ENCODE measurements around the gene DDC.
"Not testable (repeated sequence)": the region's sequence is repeated elsewhere in the genome, so short reads cannot be mapped to it uniquely, and the experiment has no call there.

DDC gene

DNA sequence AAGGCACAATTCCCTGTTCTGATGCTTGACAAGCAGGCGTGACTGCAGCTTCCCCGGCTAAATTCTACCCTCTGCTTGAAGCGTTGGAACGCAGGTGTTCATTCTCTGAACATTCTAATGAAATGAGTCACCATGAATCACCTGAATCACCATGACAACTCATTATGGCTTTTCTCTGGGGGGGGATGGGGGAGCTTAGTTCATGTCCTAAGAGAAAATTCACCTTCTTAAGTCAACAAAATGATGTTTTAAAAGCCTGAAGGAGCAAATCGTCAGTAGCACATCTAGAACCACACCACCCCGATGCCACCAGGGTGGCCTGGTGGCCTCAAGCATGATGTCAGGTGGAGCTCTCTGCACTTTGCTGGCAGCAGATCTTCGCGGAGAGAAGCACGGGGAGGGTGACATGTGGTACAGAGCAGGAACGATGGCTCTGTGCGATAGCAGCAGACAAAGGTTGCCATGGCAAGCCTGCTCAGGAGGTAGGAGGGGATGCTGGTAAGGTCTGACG, 33.7 kb downstream of the DDC start:
- H3K4me3 ChIP-seq (ENCODE audit: low read length): no peak overlapping the region
- no peak for TF ChIP-seq ZNF274 (IDR thresholded peaks at IDR 0.05; ENCODE audit: low read depth, low read length)

GRCh38 chr7:50530766-50531165, 34.4 kb downstream of the DDC start:
- no peak for TF ChIP-seq ZNF274 (IDR thresholded peaks at IDR 0.05; ENCODE audit: low read depth, low read length)
- H3K4me3 ChIP-seq (ENCODE audit: low read length): no peak overlapping the region

DNA sequence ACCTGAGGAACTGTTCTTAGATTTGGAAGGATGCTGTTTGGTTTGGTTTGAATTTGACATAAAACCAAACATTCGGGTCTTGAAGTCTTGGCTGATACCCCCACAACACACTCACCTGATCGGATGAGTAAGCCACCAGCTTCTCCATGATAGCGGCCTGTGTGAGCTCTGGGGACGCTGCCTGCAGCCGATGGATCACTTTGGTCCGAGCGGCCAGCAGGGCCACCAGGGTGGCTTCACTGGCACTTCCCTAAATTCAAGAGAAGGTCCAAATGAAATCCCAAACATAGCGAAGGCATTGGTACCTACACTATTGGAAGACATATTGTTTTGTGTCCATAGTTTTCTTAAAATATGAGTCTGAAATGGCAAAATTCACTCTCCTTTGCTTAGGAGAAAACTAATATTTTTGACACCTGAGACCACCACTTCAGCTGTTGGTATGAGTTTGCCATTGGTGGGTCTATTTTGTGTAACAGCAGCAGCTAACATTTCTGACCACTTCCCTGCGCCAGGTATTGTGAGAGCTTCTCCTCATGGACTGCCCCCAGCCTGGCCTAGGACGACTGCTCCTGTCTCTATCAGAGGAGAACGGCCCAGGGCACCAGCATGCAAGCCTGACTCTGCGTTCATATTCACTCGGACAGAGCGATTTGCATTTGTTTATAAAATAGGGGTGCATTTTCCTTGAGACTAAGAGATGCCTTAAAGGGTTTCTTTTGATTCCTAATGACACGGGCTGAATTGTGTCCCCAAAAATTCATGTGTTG, 35.9 kb downstream of the DDC start:
- TF ChIP-seq ZNF274 (IDR thresholded peaks at IDR 0.05; ENCODE audit: low read depth, low read length): no peak
- no peak overlapping the region for H3K4me3 ChIP-seq (ENCODE audit: low read length)

GRCh38 chr7:50528266-50529092, 36.7 kb downstream of the DDC start:
- no peak overlapping the region for H3K4me3 ChIP-seq (ENCODE audit: low read length)
- TF ChIP-seq ZNF274 (IDR thresholded peaks at IDR 0.05; ENCODE audit: low read depth, low read length): no peak

- H3K4me3 ChIP-seq (ENCODE audit: low read length): not testable (repeated sequence)
Measured at GRCh38 chr7:50519350-50519749, 45.9 kb downstream of the DDC start.

GRCh38 chr7:50513166-50513871, 51.9 kb downstream of the DDC start:
- H3K4me3 ChIP-seq (ENCODE audit: low read length): no peak overlapping the region
- no peak for TF ChIP-seq ZNF274 (IDR thresholded peaks at IDR 0.05; ENCODE audit: low read depth, low read length)

DNA sequence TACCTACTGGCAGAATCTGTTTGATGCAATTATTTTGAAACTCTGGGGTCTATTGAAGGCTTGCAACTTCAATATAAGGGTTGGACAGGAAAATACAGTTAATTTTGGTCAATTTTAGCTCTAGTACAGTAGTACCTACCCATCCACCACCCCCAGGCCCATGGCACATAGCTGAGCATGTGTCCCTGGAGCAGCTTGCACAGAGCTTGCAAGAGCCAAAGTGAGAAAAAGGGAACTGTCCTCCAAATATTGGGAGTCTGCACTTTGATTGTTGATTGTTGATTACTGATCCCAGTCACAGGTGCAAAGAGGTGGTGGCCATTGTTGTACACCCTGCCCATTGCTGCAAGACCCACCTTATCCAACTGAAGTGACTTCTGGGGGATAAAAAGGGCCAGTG, 52.8 kb downstream of the DDC start:
- TF ChIP-seq ZNF274 (IDR thresholded peaks at IDR 0.05; ENCODE audit: low read depth, low read length): no peak
- no peak overlapping the region for H3K4me3 ChIP-seq (ENCODE audit: low read length)

DNA sequence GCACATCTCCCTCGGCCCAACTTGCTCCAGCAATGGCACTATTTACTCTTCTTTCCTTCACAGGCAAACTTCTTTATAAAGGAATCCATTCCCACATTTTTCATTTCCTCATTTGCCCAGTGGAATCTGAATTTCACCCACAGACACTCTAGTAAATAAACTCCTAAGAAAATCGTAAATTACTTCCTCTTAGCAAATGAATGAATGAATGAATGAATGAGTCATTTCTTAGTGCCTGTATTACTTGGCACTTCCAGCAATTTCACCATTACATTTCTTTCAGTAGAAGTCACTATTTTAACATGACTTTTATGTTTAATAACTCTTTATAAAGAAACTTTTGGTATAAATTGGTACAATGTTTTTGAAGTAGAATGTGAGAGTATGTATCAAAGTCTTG, 55.7 kb downstream of the DDC start:
- H3K4me3 ChIP-seq (ENCODE audit: low read length): no peak overlapping the region
- no peak for TF ChIP-seq ZNF274 (IDR thresholded peaks at IDR 0.05; ENCODE audit: low read depth, low read length)

- TF ChIP-seq ZNF274 (IDR thresholded peaks at IDR 0.05; ENCODE audit: low read depth, low read length): no peak
- H3K4me3 ChIP-seq (ENCODE audit: low read length): no peak overlapping the region
Measured at GRCh38 chr7:50508471-50508943, 56.7 kb downstream of the DDC start.

DNA sequence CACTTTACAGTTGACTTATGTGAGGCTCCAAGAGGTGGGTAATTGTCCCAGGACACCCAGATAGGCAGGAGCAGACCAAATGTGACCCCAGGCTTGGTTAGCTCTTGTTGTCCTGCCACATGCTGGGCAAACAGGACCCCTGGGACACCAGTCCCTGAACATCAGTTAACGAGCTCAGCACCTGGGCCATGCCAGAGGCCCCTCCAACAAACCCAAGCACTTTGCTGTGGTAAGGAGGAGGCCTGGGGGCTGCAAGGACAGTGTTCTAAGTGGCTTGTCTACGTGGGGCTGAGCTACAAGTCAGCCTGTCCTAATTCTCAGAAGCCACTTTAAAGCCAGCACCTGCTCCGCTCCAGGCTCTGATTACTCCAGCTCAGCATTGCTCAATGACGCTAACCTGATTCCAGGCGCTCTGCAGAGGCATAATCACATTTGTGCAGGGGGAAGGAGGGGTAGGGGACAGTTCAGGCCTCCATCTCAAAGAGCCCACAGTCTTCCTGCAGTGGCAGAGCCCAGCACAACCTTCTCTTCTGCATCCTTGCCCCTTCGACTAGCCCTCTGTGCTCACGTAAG, 57.2 kb downstream of the DDC start:
- no peak for TF ChIP-seq ZNF274 (IDR thresholded peaks at IDR 0.05; ENCODE audit: low read depth, low read length)
- no peak overlapping the region for H3K4me3 ChIP-seq (ENCODE audit: low read length)

DNA sequence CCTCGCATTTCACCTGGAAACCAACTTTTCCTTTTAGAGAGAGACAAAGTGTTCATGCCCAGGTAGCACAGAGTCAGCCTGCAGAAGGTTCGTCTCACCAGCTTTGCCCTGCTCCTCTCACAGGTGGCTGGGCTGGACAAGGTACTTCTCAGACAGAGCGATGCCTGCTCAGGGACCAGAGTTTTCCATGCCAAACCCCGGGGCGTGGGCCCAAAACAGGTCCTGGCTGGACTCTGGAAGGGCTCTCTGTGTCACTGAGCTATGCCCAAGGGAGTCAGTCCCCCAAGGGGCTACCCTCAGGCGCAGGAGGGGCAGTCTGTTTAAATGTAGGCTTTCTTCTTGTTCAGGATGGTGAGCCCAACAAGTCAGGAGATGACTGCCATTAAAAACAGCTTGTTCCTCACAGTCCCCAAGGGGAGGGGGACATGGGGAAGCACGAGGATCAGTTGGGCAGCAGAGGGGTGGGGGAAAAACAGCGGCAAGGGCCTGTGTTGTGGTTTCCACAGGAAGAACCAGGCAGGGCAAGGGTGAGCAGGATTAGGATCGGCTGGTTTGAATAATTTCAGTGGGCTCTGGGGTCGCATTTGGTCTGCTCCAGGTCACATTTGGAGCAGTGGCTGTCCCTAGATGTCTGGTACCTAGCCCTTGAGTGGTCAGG, 59.5 kb downstream of the DDC start:
- no peak for TF ChIP-seq ZNF274 (IDR thresholded peaks at IDR 0.05; ENCODE audit: low read depth, low read length)
- H3K4me3 ChIP-seq (ENCODE audit: low read length): no peak overlapping the region

- TF ChIP-seq ZNF274 (IDR thresholded peaks at IDR 0.05; ENCODE audit: low read depth, low read length): no peak
- no peak overlapping the region for H3K4me3 ChIP-seq (ENCODE audit: low read length)
Measured at GRCh38 chr7:50504646-50505546, 60.3 kb downstream of the DDC start.

GRCh38 chr7:50502947-50503346, 62.3 kb downstream of the DDC start:
- TF ChIP-seq ZNF274 (IDR thresholded peaks at IDR 0.05; ENCODE audit: low read depth, low read length): no peak
- no peak overlapping the region for H3K4me3 ChIP-seq (ENCODE audit: low read length)
